NT2/D1 (cell line): ENCODE measurements around the gene CAPN9.

Source experiments
- SUZ12 ChIP-seq: IDR thresholded peaks from 2 replicates; pipeline ENCODE4 v1.6.1; 2011; ENCODE audit not compliant: insufficient read length, insufficient read depth; ENCODE audit errors: extremely low read depth
- YY1 ChIP-seq: IDR thresholded peaks from 2 replicates; pipeline ENCODE4 v1.6.1; 2011; ENCODE audit not compliant: insufficient read length, insufficient read depth
- ZNF274 ChIP-seq: IDR thresholded peaks from 2 replicates; pipeline ENCODE4 v1.6.1; 2011; ENCODE audit warnings: mild to moderate bottlenecking, low read depth, low read length

DNA sequence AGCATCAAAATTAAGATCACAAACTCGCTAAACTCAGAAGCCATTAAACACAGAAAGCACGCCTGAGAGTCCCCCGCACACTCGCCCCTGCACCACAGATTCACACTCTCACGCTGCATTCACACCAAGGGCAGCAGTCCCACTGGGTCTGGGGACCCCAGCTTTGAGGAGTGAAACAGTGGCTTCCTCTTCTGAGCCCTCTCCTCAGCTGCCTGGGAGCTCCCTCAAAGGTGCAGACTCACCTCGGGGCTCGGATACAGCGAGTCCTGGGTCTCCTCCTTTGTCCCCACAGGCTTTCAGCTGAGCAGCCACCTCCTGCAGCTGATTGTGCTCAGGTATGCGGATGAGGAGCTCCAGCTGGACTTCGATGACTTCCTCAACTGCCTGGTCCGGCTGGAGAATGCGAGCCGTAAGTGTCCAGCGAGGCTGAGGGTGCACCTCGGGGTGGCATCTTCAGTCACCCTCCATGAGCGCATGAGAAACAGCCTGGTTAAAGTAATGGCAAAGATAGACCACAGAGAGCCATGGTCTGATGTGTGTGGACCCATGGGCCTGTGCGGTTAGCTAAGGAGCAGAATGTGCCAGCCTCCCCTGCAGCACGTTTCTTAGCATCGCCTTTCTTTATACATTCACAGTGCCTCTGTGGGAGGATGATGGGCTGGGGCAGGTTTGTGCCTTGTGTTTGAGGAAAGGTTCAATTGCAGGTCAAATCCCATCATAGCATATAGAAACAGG lies 47.9 kb downstream of the CAPN9 start:
- TF ChIP-seq YY1 (no peak), ZNF274 (no peak), SUZ12 (no peak)
